NOMO-1 treated with dmso at 0.1 percent for 144 hours (cell line): ENCODE results near the gene TLR8.
A peak's percentile ranks its signal among the peaks of the same experiment; 100 is the strongest.

Source experiments
- DNase-seq: peaks from one replicate; lab custom pipeline; 2025; ENCODE audit not compliant: unreplicated experiment; lab: John Stamatoyannopoulos, UW

The TLR8 gene

GRCh38 chrX:12906046-12906761 is at the start of gene TLR8:
TSS of gene TLR8 (plus strand) at chrX:12906620. CDS start at chrX:12906707, 87 bp downstream.
- DNase-seq, result peak; percentile 71

- peak; percentile 37 for DNase-seq
These were observed 41.1 kb upstream of the TLR8 start for GRCh38 chrX:12865359-12865758.

GRCh38 chrX:12866451-12867377 is 39.7 kb upstream of the TLR8 start, which contains the start of gene TLR7:
TSS of gene TLR7 (plus strand) at chrX:12867072. CDS start at chrX:12867579, 507 bp downstream.
- peak; percentile 42 for DNase-seq

- peak; percentile 31 for DNase-seq
These were observed 38.7 kb upstream of the TLR8 start for GRCh38 chrX:12867685-12868084.

- no peak for DNase-seq
These were observed 37.7 kb upstream of the TLR8 start for GRCh38 chrX:12868747-12869146.

- DNase-seq, result no peak
These were observed 35.2 kb upstream of the TLR8 start for GRCh38 chrX:12871257-12871656.

GRCh38 chrX:12872741-12873140 is 33.7 kb upstream of the TLR8 start:
- DNase-seq, result no peak

- no peak for DNase-seq
These were observed 31.8 kb upstream of the TLR8 start for GRCh38 chrX:12874581-12874980.

GRCh38 chrX:12877386-12877785 is 29.0 kb upstream of the TLR8 start:
- no peak for DNase-seq

- DNase-seq, result no peak
These were observed 27.9 kb upstream of the TLR8 start for GRCh38 chrX:12878536-12878935.

- no peak for DNase-seq
These were observed 24.5 kb upstream of the TLR8 start for GRCh38 chrX:12881914-12882313.

GRCh38 chrX:12885508-12885907 is 20.9 kb upstream of the TLR8 start:
- no peak for DNase-seq

GRCh38 chrX:12886545-12886944 is 19.9 kb upstream of the TLR8 start:
- DNase-seq, result no peak

- no peak for DNase-seq
These were observed 19.3 kb upstream of the TLR8 start for GRCh38 chrX:12887141-12887540.

GRCh38 chrX:12887767-12888166 is 18.7 kb upstream of the TLR8 start:
- DNase-seq, result no peak

GRCh38 chrX:12890467-12890866 is 16.0 kb upstream of the TLR8 start:
- peak; percentile 84 for DNase-seq

GRCh38 chrX:12891171-12891570 is 15.2 kb upstream of the TLR8 start:
- peak; percentile 79 for DNase-seq

GRCh38 chrX:12891915-12892506 is 14.4 kb upstream of the TLR8 start:
- DNase-seq, result no peak

- no peak for DNase-seq
These were observed 13.7 kb upstream of the TLR8 start for GRCh38 chrX:12892716-12893115.

- DNase-seq, result no peak
These were observed 12.1 kb upstream of the TLR8 start for GRCh38 chrX:12894074-12895030.
